ENCODE data around the gene FADS6. TPM values are rescaled to one million over a fixed set of nuclear protein-coding genes. Genes with fewer than 3 reads are reported as not detected.
A peak's percentile ranks its signal among the peaks of the same experiment; 100 is the strongest.
"Not testable (repeated sequence)": the region's sequence is repeated elsewhere in the genome, so short reads cannot be mapped to it uniquely, and the experiment has no call there.

The FADS6 gene
- total and polyA plus RNA-seq, 4 donors: 1.9 to 8.7 (median 6.3) TPM

DNA sequence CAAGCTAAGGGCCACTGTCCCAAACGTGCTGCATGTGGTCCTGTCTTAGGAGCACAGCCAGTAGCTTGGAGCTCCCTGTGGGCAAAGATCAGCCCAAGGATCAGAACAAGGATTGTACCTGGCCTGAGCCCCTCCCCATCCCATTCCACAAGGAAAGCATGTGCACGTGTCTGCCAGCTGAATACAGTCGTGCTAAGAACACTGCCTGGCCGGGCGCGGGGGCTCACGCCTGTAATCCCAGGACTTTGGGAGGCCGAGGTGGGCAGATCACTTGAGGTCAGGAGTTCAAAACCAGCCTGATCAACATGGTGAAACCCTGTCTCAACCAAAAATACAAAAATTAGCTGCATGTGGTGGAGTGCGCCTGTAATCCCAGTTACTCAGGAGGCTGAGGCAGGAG, 23.4 kb downstream of the FADS6 start:
- Histone ChIP-seq H3K4me1 (ENCODE audit: control insufficient read depth, insufficient read depth, low read length) (peaks cover 15% of the 10 kb centered on the region), H3K36me3 (ENCODE audit: control insufficient read depth, insufficient read depth, low read length) (peaks cover 17% of the 10 kb centered on the region)
- H3K4me3 ChIP-seq (ENCODE audit: low read depth, low read length); H3K27ac ChIP-seq (ENCODE audit: low read depth, low read length); H3K27me3 ChIP-seq (ENCODE audit: control insufficient read depth, insufficient read depth, low read length); H3K9me3 ChIP-seq (ENCODE audit: control insufficient read depth, insufficient read depth, low read length); DNase-seq (ENCODE audit: low read depth in 4 of 6, low spot score in 6 of 6): not testable (repeated sequence)
- 86% methylated on average over 7 of the region's 9 CpGs for WGBS (ENCODE audit: insufficient coverage)

DNA sequence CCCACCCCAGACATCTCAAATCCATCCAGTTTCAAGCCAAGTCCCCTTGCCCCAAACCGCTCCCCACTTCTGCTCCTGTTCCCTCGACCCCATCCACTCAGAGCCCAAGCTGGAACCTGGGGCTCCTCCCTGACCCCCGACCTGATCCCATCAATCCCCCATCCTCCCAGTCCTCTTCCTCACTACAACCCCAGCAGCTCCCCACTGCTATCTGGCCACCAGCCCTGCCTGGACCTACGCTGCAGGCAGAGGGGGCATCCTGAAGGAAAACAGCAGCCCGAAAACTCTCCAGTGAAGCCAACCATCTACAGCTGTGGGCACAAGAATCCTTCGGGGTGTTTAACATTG, 24.6 kb downstream of the FADS6 start:
- no peak overlapping the region for H3K27ac ChIP-seq (ENCODE audit: low read depth, low read length)
- no peak for DNase-seq (ENCODE audit: low read depth in 4 of 6, low spot score in 6 of 6)
- H3K9me3 ChIP-seq (ENCODE audit: control insufficient read depth, insufficient read depth, low read length): no peaks in the 10 kb centered on the region
- peaks cover 24% of the 10 kb centered on the region for H3K36me3 ChIP-seq (ENCODE audit: control insufficient read depth, insufficient read depth, low read length)
- H3K4me3 ChIP-seq (ENCODE audit: low read depth, low read length): no peak overlapping the region
- peaks cover 20% of the 10 kb centered on the region for H3K4me1 ChIP-seq (ENCODE audit: control insufficient read depth, insufficient read depth, low read length)
- H3K27me3 ChIP-seq (ENCODE audit: control insufficient read depth, insufficient read depth, low read length): no peaks in the 10 kb centered on the region
- 83% methylated on average over 6 of the region's 6 CpGs for WGBS (ENCODE audit: insufficient coverage)

DNA sequence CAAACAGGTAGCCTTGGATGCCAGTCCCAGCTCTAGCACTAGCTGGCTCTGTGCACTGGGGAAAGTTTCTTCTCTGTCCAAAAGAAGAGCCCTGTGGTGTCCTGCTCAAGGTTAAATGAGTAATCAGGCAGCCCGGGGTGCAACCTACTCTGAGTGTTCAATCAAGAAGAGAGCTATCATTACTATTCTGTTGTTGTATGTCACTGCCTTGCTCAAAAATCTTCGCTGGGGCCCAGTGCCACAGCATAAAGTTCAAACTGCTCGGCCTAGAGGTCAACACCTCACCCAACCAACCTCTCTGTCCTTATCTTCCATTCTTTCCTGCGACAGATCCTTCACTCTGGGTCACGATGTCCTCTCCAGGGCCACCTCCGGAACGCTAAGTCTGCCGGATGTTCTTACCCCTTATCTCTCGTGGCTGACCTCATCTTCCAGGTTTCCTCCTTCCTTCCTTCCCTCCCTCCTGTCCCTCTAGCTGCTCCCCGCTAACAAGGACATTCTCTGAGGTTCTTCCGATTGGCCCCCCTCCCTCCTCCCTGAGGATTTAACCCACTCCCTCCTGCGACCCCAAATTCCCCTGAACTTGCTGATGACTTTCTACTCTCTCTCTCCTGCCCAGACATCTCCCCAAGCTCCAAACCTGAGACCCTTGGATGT, 25.1 kb downstream of the FADS6 start:
- WGBS (ENCODE audit: insufficient coverage): 79% methylated on average over 12 of the region's 12 CpGs
- H3K27ac ChIP-seq (ENCODE audit: low read depth, low read length): no peak overlapping the region
- peaks cover 26% of the 10 kb centered on the region for H3K36me3 ChIP-seq (ENCODE audit: control insufficient read depth, insufficient read depth, low read length)
- no peaks in the 10 kb centered on the region for H3K9me3 ChIP-seq (ENCODE audit: control insufficient read depth, insufficient read depth, low read length)
- no peaks in the 10 kb centered on the region for H3K27me3 ChIP-seq (ENCODE audit: control insufficient read depth, insufficient read depth, low read length)
- no peak overlapping the region for H3K4me3 ChIP-seq (ENCODE audit: low read depth, low read length)
- no peak for DNase-seq (ENCODE audit: low read depth in 4 of 6, low spot score in 6 of 6)
- peaks cover 17% of the 10 kb centered on the region for H3K4me1 ChIP-seq (ENCODE audit: control insufficient read depth, insufficient read depth, low read length)

DNA sequence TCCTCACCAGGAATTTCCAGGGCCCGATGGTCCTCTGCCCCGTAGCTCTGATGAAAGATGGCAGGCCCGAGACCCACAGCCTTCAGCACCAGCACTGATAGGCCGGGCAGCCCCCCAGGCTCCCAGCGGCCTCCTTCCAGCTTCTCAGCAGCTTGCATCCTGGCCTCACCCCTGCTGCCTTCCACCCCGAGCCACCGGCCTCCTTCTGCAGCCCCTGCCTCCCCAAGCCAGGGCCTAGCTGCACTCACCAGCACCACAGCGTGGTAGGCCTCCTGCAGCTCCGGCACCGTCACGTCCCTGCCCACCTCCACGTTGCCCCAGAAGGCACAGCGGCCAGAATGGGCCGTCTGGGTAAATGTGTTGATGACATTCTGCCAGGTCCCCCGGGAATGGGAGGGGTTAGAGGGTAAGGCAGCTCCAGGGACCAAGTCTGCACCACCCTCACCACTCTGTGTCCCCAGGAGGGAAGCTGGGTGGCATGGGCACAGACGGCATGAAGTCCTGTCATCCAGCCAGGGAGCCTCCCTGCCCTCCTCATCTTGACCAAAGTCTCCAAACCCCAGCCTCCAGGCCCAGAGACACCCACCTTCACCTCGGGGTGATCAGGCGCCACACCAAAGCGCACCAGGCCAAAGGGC, 27.1 kb downstream of the FADS6 start:
- DNase-seq (ENCODE audit: low read depth in 4 of 6, low spot score in 6 of 6): no peak
- H3K27me3 ChIP-seq (ENCODE audit: control insufficient read depth, insufficient read depth, low read length): peaks cover 11% of the 10 kb centered on the region
- 89% methylated on average over 13 of the region's 19 CpGs for WGBS (ENCODE audit: insufficient coverage)
- peaks cover 11% of the 10 kb centered on the region for H3K4me1 ChIP-seq (ENCODE audit: control insufficient read depth, insufficient read depth, low read length)
- no peak overlapping the region for H3K4me3 ChIP-seq (ENCODE audit: low read depth, low read length)
- H3K27ac ChIP-seq (ENCODE audit: low read depth, low read length): no peak overlapping the region
- peaks cover 33% of the 10 kb centered on the region for H3K36me3 ChIP-seq (ENCODE audit: control insufficient read depth, insufficient read depth, low read length)
- no peaks in the 10 kb centered on the region for H3K9me3 ChIP-seq (ENCODE audit: control insufficient read depth, insufficient read depth, low read length)

DNA sequence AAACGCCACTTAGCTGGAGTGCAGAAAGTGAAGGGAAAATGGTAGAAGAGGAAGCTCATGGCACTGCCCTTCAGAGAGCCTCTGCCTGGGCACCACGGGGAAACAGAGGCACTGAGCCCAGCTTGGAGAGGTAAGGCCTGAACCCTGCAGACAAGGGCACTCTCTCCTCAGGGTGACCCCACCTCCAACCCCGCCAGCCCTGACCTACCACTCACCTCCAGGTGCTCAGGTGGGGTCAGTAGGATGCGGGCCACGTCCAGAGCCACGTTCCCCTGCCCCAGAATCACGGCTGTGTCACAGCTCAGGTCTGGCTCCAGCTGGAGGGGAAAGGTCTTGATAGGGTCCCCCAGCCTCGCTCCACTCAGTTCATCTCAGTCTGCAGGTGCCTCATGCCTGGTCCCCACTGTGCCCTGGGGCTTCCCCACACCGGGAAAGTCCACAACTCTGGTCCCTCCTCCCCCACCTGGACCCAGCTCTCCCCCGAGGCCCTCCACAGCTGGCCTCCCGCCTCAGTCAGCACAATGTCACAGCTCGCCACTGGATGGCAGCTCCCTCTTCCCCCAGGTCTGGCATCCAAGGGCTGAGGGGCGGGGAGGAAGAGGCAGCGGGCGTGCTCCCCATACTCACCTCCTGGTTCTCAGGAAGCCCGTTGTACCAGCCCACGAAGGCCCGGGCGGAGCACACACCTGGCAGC, 27.8 kb downstream of the FADS6 start:
- 80% methylated on average over 17 of the region's 19 CpGs for WGBS (ENCODE audit: insufficient coverage)
- Histone ChIP-seq H3K9me3 (ENCODE audit: control insufficient read depth, insufficient read depth, low read length) (no peaks in the 10 kb centered on the region), H3K27ac (ENCODE audit: low read depth, low read length) (no peak overlapping the region), H3K36me3 (ENCODE audit: control insufficient read depth, insufficient read depth, low read length) (peaks cover 33% of the 10 kb centered on the region), H3K4me3 (ENCODE audit: low read depth, low read length) (no peak overlapping the region), H3K27me3 (ENCODE audit: control insufficient read depth, insufficient read depth, low read length) (peaks cover 17% of the 10 kb centered on the region), H3K4me1 (ENCODE audit: control insufficient read depth, insufficient read depth, low read length) (peaks cover 17% of the 10 kb centered on the region)
- no peak for DNase-seq (ENCODE audit: low read depth in 4 of 6, low spot score in 6 of 6)

DNA sequence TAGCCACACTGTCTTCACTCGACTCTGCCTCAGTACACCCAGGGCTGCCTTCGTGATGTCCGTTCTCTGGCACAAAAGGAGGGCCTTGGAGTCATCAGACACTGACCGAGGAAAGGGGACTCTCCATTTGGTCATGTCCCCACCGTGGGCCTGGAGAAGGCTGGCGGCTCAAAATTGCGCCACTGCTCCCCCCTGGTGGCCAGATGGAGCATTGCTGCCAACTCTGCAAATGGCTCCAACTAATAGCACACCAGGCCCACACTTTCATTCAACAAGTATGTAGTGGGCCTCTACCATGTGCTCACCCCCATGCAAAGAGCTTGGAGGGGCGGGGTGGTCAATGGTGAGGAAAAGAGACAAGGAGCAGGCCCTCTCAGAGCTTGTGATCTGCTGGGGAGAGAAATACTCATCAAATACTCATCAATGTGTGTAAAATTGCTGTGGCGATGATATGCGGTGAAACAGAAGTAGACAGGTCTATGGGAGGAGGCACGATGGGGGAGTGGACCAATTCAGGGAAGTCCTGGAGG, 28.5 kb downstream of the FADS6 start:
- H3K27ac ChIP-seq (ENCODE audit: low read depth, low read length): no peak overlapping the region
- peak in 5 of 6 donors; percentile 57 to 91 (median 74) for DNase-seq (ENCODE audit: low read depth in 4 of 6, low spot score in 6 of 6)
- 23% methylated on average over 10 of the region's 11 CpGs for WGBS (ENCODE audit: insufficient coverage)

DNA sequence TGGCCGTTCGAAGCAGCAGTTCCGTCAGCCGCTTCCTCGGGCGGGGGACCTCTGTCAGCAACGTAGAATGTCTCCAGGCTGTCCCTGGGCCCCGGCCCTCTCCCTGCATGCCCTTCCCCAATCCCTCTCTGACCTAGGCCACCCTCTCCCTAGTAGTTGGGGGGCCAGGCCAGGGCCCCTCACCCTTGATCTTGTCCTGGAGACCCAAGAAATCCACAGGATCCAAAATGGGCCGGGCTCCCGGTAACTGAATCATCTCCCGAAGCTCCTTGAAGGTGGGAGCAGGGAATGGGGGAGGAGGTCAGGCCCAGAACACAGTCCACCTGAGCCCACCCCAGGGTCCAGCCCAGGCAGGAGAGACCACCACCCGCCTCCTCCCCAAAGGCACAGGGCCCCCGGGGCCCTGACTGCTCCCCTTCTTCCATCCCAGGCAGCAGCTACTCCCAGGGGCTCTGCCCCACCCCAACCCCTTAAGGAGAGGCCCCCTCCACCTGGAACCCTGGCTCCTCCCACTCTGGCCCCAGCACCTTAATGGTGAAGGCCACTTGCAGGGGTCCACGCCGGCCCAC, 29.1 kb downstream of the FADS6 start:
- 94% methylated on average over 15 of the region's 15 CpGs for WGBS (ENCODE audit: insufficient coverage)
- H3K4me3 ChIP-seq (ENCODE audit: low read depth, low read length): no peak overlapping the region
- no peak for DNase-seq (ENCODE audit: low read depth in 4 of 6, low spot score in 6 of 6)
- H3K4me1 ChIP-seq (ENCODE audit: control insufficient read depth, insufficient read depth, low read length): peaks cover 29% of the 10 kb centered on the region
- H3K27ac ChIP-seq (ENCODE audit: low read depth, low read length): no peak overlapping the region
- H3K36me3 ChIP-seq (ENCODE audit: control insufficient read depth, insufficient read depth, low read length): peaks cover 29% of the 10 kb centered on the region
- peaks cover 28% of the 10 kb centered on the region for H3K27me3 ChIP-seq (ENCODE audit: control insufficient read depth, insufficient read depth, low read length)
- H3K9me3 ChIP-seq (ENCODE audit: control insufficient read depth, insufficient read depth, low read length): no peaks in the 10 kb centered on the region

More for the DNA sequence above, 28.5 kb downstream of the FADS6 start:
- Histone ChIP-seq H3K4me1 (ENCODE audit: control insufficient read depth, insufficient read depth, low read length) (peaks cover 24% of the 10 kb centered on the region), H3K27me3 (ENCODE audit: control insufficient read depth, insufficient read depth, low read length) (peaks cover 24% of the 10 kb centered on the region), H3K9me3 (ENCODE audit: control insufficient read depth, insufficient read depth, low read length) (no peaks in the 10 kb centered on the region), H3K36me3 (ENCODE audit: control insufficient read depth, insufficient read depth, low read length) (peaks cover 31% of the 10 kb centered on the region), H3K4me3 (ENCODE audit: low read depth, low read length) (no peak overlapping the region)

DNA sequence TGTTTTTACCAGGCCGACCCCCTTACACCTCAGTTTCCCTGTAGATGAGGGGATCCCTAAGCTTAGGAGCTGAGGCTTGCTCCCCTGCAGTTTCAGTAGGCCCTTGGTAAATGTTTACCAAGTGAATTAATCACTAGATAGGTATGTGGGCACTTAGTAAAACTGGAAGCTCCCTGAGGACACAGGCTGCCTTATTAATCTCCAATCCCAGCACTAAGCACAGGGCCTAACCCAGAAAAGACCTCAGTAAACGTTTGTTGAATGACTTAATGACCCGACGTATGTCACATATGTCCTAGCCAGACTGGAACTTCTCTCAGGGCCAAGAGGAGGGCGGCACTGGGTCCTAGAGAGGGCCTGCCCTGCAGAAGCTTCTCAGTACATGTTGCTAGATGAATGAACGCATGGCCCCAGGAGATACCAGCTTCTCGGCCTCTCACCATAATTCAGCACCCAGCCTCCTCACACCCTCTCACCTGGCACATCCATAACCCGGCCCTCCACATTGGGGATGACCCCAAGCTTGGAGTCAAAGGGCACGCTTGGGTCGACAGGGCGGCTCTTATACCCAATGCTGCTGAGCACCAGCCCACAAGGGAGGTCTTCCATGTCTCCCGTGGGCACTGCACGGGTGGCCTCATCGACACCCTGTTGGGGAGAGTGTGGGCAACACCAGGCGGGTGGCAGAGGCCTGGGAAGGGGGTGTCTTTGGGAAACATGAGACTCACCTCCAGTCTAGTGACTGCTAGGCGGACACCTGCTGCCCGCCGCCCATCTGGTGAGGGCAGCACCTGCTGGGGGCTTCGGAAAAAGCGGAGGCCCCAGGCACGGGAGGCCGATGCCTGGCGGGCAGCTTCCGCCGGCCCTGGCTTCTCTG, 29.8 kb downstream of the FADS6 start:
- 87% methylated on average over 24 of the region's 25 CpGs for WGBS (ENCODE audit: insufficient coverage)
- Histone ChIP-seq H3K27ac (ENCODE audit: low read depth, low read length) (no peak overlapping the region), H3K36me3 (ENCODE audit: control insufficient read depth, insufficient read depth, low read length) (peaks cover 29% of the 10 kb centered on the region), H3K4me1 (ENCODE audit: control insufficient read depth, insufficient read depth, low read length) (peaks cover 35% of the 10 kb centered on the region), H3K9me3 (ENCODE audit: control insufficient read depth, insufficient read depth, low read length) (no peaks in the 10 kb centered on the region), H3K27me3 (ENCODE audit: control insufficient read depth, insufficient read depth, low read length) (peaks cover 36% of the 10 kb centered on the region), H3K4me3 (ENCODE audit: low read depth, low read length) (no peak overlapping the region)
- DNase-seq (ENCODE audit: low read depth in 4 of 6, low spot score in 6 of 6): no peak

DNA sequence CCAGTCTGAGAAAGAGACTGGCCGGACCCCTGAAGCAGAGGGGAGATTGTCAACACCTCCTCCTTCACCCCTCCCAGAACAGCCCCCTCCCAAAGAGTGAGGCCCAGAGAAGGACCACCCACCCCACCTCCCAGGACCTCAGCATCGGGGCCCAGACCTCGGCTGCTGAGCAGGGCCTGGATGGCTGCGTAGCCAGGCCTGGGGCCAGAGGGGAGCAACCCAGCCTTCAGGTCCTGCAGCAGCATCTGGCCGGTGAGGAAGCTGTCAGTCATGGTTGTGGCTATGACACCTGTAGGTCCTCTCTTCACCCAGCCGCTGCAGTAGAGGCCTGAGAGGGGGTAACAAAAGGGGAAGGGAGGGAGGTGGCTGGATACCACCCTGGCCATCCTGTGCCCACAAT, 30.5 kb downstream of the FADS6 start:
- H3K27me3 ChIP-seq (ENCODE audit: control insufficient read depth, insufficient read depth, low read length): peaks cover 42% of the 10 kb centered on the region
- no peak overlapping the region for H3K4me3 ChIP-seq (ENCODE audit: low read depth, low read length)
- 91% methylated on average over 4 of the region's 6 CpGs for WGBS (ENCODE audit: insufficient coverage)
- no peaks in the 10 kb centered on the region for H3K9me3 ChIP-seq (ENCODE audit: control insufficient read depth, insufficient read depth, low read length)
- DNase-seq (ENCODE audit: low read depth in 4 of 6, low spot score in 6 of 6): no peak
- H3K4me1 ChIP-seq (ENCODE audit: control insufficient read depth, insufficient read depth, low read length): peaks cover 36% of the 10 kb centered on the region
- peaks cover 29% of the 10 kb centered on the region for H3K36me3 ChIP-seq (ENCODE audit: control insufficient read depth, insufficient read depth, low read length)
- H3K27ac ChIP-seq (ENCODE audit: low read depth, low read length): no peak overlapping the region

Measured in spinal cord (tissue), 10 donors.